Measurements from ENCODE around the gene SERAC1.

- TF ChIP-seq CTCF (IDR thresholded peaks at IDR 0.05) (no peak), EZH2 (IDR thresholded peaks at IDR 0.05; ENCODE audit: borderline replicate concordance, insufficient read depth, low read depth, low read length, poor library complexity, severe bottlenecking) (no peak)
Measured at GRCh38 chr6:158073776-158074175, 94.3 kb downstream of the SERAC1 start.

All from B cell (primary cell).